Breast epithelium (tissue), 3 donors: ENCODE measurements around the gene CLIP1.

Experiments used
- POLR2A ChIP-seq: fragments of 450-650 bp; IDR thresholded peaks from one replicate; pipeline ENCODE4 v1.6.1; 2016; ENCODE audit warnings: antibody characterized with exemption, mild to moderate bottlenecking, moderate library complexity
- POLR2AphosphoS5 ChIP-seq, 3 donors: sonication (generic); formaldehyde crosslinking; IDR thresholded peaks; one replicate each; pipeline ENCODE4 v1.6.1; 2017; ENCODE audit warnings: antibody characterized with exemption in 3 of 3
- TF ChIP-seq, protein P1 (sequence below), 3 donors: fragments of 450-650 bp; IDR thresholded peaks; one replicate each; pipeline ENCODE4 v1.5.1; 2016 to 2017; ENCODE audit warnings: antibody characterized with exemption in 3 of 3, mild to moderate bottlenecking in 3 of 3, moderate library complexity in 3 of 3

DNA sequence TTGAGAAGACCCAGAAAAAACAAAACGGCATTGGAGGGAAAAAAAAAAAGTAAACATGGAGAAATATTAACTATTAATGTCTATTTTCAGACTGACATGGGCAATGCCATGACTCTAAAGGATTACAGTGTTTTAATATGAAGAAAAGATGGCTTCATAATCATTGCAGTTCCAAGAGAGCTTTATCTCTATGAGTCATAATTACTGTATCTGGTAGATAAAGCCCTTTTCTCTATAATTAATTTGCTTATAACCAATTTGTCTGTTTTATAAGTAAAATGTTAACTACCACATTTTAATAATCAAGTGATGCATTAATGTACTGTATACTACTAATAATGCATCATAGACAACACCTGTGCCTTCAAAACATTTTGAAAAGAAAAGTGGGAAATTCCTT is 59.7 kb downstream of the CLIP1 start:
- TF ChIP-seq, protein P1, sequence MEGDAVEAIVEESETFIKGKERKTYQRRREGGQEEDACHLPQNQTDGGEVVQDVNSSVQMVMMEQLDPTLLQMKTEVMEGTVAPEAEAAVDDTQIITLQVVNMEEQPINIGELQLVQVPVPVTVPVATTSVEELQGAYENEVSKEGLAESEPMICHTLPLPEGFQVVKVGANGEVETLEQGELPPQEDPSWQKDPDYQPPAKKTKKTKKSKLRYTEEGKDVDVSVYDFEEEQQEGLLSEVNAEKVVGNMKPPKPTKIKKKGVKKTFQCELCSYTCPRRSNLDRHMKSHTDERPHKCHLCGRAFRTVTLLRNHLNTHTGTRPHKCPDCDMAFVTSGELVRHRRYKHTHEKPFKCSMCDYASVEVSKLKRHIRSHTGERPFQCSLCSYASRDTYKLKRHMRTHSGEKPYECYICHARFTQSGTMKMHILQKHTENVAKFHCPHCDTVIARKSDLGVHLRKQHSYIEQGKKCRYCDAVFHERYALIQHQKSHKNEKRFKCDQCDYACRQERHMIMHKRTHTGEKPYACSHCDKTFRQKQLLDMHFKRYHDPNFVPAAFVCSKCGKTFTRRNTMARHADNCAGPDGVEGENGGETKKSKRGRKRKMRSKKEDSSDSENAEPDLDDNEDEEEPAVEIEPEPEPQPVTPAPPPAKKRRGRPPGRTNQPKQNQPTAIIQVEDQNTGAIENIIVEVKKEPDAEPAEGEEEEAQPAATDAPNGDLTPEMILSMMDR (IDR thresholded peaks at IDR 0.05): no peak
- TF ChIP-seq POLR2A (no peak), POLR2AphosphoS5 (IDR thresholded peaks at IDR 0.05) (no peak)
